Jurkat, Clone E6-1 (cell line): Measurements from ENCODE around the gene FANK1. TPM values are rescaled to one million over a fixed set of nuclear protein-coding genes. Genes with fewer than 3 reads are reported as not detected.

ENCODE experiments used
- DNase-seq: peaks from one replicate; pipeline ENCODE4 v3.0.0-alpha.2; 2011; ENCODE audit warnings: low read depth, low spot score
- H3K4me3 ChIP-seq: 2 replicates; pipeline ENCODE4 v1.5.1; 2011; ENCODE audit warnings: mild to moderate bottlenecking, low read length, control low read depth, moderate library complexity
- polyA plus RNA-seq: library from polyadenylated mRNA; unstranded; fragments of >200 nt; gene quantifications from one replicate; pipeline ENCODE4 v1.2.1, GENCODE V29; 2012; ENCODE audit warnings: missing spikeins; ENCODE audit not compliant: insufficient read length, insufficient read depth

FANK1 gene
- 1.2 TPM for polyA plus RNA-seq

- peak; percentile 15 for DNase-seq
- peak within 1 kb of the TSS; percentile 28 for H3K4me3 ChIP-seq
These were observed at the start of gene FANK1 for GRCh38 chr10:125896088-125896934. Gene FANK1 (plus strand): TSS chr10:125896564. CDS start chr10:125896643, 79 bp downstream.

DNA sequence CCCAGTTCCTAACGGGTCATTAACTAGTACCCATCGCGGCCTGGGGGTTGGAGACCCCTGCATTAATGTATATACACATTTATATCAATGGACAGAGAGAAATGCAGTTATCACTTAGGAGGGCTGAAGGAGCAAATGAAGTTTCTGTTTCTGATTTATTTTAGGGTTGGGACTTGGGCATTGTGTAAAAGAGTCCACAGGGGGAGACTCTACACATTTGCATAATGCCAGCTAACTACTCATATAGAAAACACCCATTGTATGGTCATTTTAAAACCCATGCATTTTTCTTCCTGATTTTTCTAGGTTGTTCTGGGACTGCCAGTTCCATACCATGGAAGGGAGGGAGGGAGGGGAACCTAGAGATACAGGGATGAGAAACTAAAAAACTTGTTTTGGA, 49.5 kb upstream of the FANK1 start:
- no peak for DNase-seq
- H3K4me3 ChIP-seq = no peak overlapping the region

GRCh38 chr10:125848371-125848770, 48.0 kb upstream of the FANK1 start:
- no peak overlapping the region for H3K4me3 ChIP-seq
- DNase-seq = no peak

DNA sequence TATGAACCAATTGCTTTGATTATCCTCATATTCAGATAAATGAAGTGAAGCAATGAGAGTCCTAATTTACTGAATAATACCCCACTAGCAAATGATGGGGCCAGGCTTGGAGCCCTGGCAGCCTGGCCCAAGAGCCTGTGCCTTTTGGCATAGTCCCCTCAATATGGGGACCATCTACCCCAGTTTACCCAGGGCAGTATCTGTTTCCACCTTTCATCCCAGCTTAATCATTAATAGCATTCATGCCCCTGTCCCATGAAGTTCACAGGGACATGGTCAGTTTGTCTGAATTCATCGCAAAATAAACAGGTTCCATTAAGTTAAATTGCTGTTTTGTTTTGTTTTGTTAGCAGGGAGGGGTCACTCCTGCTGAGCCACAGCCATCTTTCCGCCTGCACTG, 47.5 kb upstream of the FANK1 start:
- DNase-seq = no peak
- H3K4me3 ChIP-seq = no peak overlapping the region

DNA sequence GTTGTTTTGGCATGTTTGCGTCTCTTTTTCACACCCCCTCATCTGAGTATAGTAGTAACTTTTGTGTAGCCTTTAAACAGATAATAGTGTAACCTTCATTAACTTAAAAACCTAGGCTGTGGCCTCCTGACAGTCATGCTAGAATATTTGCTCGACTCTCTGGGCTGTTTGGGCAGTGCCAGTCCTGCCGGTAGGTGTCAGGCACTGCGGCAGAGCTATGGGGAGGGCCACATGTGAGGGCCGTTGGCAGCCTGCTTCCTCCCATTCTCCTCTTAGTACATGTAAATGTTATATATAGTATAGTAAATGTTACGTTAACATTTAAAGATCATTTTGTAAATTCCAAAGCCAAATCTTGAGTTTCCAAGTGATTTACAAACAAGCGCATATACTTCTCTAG, 46.9 kb upstream of the FANK1 start:
- H3K4me3 ChIP-seq = no peak overlapping the region
- no peak for DNase-seq

GRCh38 chr10:125850766-125851731, 45.3 kb upstream of the FANK1 start:
- no peak overlapping the region for H3K4me3 ChIP-seq
- no peak for DNase-seq

DNA sequence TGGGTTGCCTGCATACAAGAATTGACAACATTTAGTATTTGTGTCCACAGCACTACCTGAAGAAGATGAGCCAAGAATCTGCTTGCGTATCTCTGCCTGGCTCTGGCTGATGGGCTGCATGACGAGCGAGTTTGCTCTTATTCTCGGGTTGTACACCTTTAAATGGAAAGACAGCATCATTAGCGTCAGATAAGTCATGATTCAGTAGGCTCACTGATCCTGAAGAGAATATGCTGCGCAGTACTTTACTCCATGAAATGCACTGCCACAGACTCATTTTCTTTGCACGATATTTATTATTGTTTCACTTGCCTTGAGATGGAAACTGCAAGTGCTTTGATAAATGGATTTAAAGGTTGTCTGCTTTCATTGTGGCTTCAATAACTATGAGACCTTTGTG, 43.9 kb upstream of the FANK1 start:
- no peak overlapping the region for H3K4me3 ChIP-seq
- no peak for DNase-seq

DNA sequence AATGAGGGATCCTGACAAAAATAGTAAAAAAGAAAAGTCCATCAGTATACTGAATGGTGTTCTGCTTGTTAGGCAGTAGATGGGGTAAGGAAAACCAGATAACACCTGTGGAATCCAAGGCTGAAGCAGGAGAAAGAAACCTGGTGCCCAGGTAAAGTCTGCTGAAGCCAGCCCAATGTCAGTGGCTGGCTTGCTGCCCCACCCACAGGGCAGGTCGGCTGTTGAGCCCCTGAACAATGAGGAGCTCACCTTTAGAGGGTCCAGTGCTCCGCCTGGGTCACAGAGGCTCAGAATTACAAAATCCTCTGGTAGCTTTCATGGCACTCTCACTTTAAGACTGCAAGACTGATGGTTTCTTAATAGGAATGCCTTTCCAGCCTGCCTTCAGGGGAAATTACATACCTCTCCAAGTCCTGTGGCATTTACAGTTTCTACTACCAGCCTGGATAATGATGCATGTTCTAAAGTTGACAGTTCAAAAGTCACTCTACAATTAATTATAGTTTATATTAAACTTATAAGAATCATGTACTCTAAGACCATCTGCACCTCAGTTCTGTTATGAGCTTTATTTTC, 39.1 kb upstream of the FANK1 start:
- no peak for DNase-seq
- H3K4me3 ChIP-seq = no peak overlapping the region

- no peak overlapping the region for H3K4me3 ChIP-seq
- no peak for DNase-seq
These were observed 37.1 kb upstream of the FANK1 start for GRCh38 chr10:125859128-125859817.

DNA sequence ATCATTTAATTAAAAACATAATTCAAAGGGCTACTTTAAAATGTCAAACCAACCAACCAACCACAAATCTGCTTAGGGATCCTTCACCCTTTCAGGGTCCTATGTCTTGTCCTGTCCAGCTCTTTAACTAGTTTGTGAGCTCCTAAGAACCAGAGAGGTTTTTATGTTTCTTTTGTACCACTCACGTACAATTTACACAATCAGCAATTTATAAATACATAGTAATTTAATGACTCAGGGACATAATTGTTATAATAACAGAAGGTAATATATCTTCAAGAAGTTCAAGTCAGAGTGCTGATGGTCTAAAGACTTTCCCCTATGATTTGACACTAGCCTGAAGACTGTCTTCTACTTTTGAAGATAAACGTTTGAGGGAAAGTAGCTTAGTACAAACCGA, 31.2 kb upstream of the FANK1 start:
- DNase-seq = no peak
- H3K4me3 ChIP-seq = no peak overlapping the region

DNA sequence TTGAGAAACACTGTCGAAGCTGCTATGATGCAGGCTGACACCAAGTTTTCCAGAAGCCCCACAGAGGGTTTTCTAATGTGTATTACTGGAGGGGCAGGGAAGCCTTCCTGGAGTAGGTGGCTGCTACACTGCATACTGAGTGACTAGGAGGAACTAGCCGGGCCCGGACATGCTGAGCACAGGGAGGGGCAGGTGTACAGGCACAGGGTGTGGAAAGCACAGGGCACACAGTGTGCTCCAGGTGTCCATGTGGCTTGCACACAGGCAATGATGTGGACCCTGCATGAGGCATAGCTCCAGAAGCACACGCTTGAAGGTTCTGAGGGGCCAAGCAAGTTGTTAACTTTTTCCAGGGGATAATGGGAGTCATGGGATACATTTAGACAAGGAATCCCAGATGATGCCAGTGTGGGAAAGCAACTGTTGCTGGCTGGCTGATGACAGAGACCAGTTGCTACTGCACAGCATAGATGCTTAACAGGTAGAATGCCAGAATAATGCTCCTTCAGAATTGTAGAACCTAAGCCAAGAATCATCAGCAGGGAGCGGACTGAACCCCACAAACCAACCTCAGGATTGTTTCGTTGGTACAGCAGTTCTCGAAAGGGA, 29.8 kb upstream of the FANK1 start:
- H3K4me3 ChIP-seq = no peak overlapping the region
- no peak for DNase-seq

DNA sequence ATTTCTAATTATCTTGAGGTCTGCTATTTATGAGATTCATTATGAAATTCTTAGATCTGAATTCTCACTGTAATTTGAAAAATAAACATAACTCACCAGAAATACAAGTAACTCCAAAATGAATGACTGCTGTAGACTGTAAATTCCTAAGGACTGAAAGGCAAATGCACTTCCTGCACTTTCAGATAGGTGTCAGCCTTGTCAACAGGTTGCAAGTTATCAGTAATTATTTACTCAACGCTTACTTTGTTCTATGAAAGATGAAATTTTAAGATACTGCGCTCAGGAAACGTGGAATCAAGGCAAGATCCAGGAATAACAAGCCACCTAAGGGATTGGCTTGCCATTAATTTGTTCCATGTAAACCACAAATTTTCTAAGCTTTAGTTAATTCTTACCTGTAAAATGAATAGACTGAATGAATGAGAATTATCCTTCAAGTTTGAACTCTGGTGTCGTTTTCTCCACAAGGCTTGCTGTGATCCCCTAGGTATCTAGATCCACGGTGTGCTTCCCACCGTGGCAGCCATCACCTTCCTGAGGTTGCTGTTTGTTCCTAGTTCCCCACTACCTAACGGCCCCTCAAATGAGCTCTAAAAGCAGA, 27.9 kb upstream of the FANK1 start:
- DNase-seq = peak; percentile 28
- H3K4me3 ChIP-seq = no peak overlapping the region

DNA sequence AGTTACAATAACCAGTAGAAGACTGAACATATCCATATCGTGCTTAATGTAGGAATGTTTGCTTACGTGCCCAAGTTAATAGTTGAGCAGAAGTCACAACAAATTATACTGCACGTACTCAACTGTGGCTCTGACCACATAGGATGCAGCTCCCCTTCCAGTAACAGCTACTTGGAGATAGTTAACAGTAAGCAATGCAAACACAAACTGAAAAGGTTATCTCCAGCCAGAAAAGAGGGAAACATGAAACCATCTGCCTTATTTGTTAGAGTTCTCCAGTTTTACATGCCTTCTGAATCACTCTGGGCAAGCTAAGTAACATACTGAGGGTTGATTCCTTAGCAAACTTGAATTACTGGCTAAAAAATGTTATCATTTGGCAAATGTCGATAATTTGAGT, 25.0 kb upstream of the FANK1 start:
- DNase-seq = no peak
- H3K4me3 ChIP-seq = no peak overlapping the region

GRCh38 chr10:125878957-125879835, 17.2 kb upstream of the FANK1 start:
- no peak for DNase-seq

DNA sequence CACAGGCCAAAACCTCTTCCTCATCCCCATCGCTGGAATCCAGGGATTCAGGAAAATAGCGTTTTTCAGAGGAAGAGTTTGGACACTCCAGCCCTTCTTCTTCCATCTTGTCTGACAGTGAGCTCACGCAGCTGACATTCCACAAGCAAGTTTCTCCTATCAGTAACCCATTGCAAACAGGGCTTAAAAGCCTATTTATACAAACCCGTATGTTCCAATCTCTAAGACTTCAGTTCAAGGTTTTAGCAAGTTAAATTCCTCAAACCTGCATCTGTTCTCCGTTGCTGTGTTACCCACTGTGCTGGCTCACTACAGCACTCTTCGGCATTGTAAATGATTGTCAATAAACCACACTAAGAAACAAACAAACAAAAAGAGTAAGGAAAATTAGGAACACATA, 15.6 kb upstream of the FANK1 start:
- no peak overlapping the region for H3K4me3 ChIP-seq
- no peak for DNase-seq

More at GRCh38 chr10:125878957-125879835, 17.2 kb upstream of the FANK1 start:
- H3K4me3 ChIP-seq = no peak overlapping the region

DNA sequence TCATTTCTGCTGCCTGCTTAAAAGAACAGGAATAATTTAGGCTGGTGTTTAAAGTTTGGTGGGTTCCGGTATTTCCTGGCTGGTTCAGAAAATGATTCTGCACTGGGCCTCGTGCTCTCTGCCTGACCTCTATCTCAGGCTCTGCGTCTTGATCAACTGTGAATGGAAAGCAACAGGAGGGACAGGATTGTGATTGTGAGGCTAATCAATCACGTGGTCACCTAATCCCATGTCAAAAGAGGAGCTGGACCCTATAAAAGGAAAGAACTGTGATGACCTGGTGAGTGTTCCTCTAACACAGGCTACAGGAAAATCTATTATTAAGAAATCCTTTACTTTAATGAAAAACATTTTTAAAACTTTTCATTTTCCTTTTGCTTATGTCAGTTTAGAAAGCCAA, 15.2 kb upstream of the FANK1 start, which contains the start of gene DHX32:
TSS of gene DHX32 (minus strand) at position 101 of the 400 bp plus-strand sequence. CDS start 468 bp downstream, outside the sequence.
- DNase-seq = no peak

DNA sequence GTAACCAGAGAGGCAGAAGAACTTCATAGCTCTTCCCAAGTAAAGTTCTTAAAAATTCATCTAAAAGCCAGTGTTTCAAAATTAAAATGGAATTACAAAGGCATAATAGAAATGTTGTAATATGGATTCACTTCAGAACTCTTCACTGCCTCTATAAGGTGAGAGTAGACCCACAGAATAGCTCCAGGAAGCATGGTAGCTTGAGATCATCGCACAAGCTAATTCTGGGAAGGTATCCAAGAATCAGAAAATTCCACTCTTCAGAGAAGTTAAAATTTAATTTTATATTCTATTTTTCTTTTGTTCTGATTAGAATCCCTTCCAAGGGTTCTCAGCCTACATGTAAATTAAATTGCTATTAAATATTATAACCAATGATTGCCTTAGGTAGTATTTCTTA, 13.8 kb upstream of the FANK1 start:
- DNase-seq = no peak
- H3K4me3 ChIP-seq = no peak overlapping the region

More for the DNA sequence above, 15.2 kb upstream of the FANK1 start, which contains the start of gene DHX32:
- no peak within 1 kb of the TSS for H3K4me3 ChIP-seq
